ENCODE measurements around the gene CERS4.

The CERS4 gene

GRCh38 chr19:8208922-8209461, at the start of gene CERS4:
Gene CERS4, plus strand, starts transcription at chr19:8209370. Its CDS starts 41,707 bp downstream, at chr19:8251077.
- Histone ChIP-seq H3K9ac (ENCODE audit: low read length) (peak within 1 kb of the TSS; percentile 70), H2AFZ (ENCODE audit: low read length) (no peak within 1 kb of the TSS), H3F3A (ENCODE audit: insufficient read depth, low read length) (no peaks in the 10 kb centered on the region), H3K27me3 (ENCODE audit: insufficient read depth, low read length) (peaks cover 3% of the 10 kb centered on the region; the same call in 1 of the 2 replicates), H3K27ac (ENCODE audit: low read depth, low read length, poor library complexity, severe bottlenecking) (peak within 1 kb of the TSS; percentile 80), H3K9me3 (ENCODE audit: low read length) (no peaks in the 10 kb centered on the region), H3K36me3 (ENCODE audit: insufficient read depth, low read length) (no peaks in the 10 kb centered on the region), H3K79me2 (ENCODE audit: insufficient read depth, low read length) (0 out of 2 replicates have a peak, but pooled peaks cover 3% of the 10 kb centered on the region), H3K9me2 (ENCODE audit: low read depth, low read length) (no peaks in the 10 kb centered on the region), H4K20me1 (ENCODE audit: insufficient read depth, low read length) (no peaks in the 10 kb centered on the region), H3K4me1 (ENCODE audit: insufficient read depth, low read length, severe bottlenecking) (peaks cover 32% of the 10 kb centered on the region), H3K4me3 (ENCODE audit: low read depth, low read length, poor library complexity, severe bottlenecking) (peak within 1 kb of the TSS; percentile 70), H3K4me2 (ENCODE audit: low read length) (peak within 1 kb of the TSS; percentile 71)
- no peak for TF ChIP-seq EZH2 (IDR thresholded peaks at IDR 0.05; ENCODE audit: borderline replicate concordance, low read length)
- TF ChIP-seq CTCF (IDR thresholded peaks at IDR 0.05; ENCODE audit: low read length) = no peak

- Histone ChIP-seq H2AFZ (ENCODE audit: low read length) (no peak overlapping the region), H3F3A (ENCODE audit: insufficient read depth, low read length) (no peaks in the 10 kb centered on the region), H3K4me3 (ENCODE audit: low read depth, low read length, poor library complexity, severe bottlenecking) (no peak overlapping the region), H3K4me1 (ENCODE audit: insufficient read depth, low read length, severe bottlenecking) (peaks cover 8% of the 10 kb centered on the region), H3K27ac (ENCODE audit: low read depth, low read length, poor library complexity, severe bottlenecking) (peak overlapping the region; percentile 60), H3K36me3 (ENCODE audit: insufficient read depth, low read length) (no peaks in the 10 kb centered on the region; the same call in 1 of the 2 replicates), H3K79me2 (ENCODE audit: insufficient read depth, low read length) (no peaks in the 10 kb centered on the region), H3K4me2 (ENCODE audit: low read length) (peak overlapping the region; percentile 14; the same call in 1 of the 2 replicates), H3K9ac (ENCODE audit: low read length) (no peak overlapping the region), H4K20me1 (ENCODE audit: insufficient read depth, low read length) (no peaks in the 10 kb centered on the region), H3K27me3 (ENCODE audit: insufficient read depth, low read length) (no peaks in the 10 kb centered on the region), H3K9me2 (ENCODE audit: low read depth, low read length) (no peaks in the 10 kb centered on the region), H3K9me3 (ENCODE audit: low read length) (no peaks in the 10 kb centered on the region)
- TF ChIP-seq EZH2 (IDR thresholded peaks at IDR 0.05; ENCODE audit: borderline replicate concordance, low read length) = no peak
Measured at GRCh38 chr19:8161135-8161646, 48.0 kb upstream of the CERS4 start.

GRCh38 chr19:8163759-8164158, 45.4 kb upstream of the CERS4 start:
- Histone ChIP-seq H3K79me2 (ENCODE audit: insufficient read depth, low read length) (no peaks in the 10 kb centered on the region), H3K4me2 (ENCODE audit: low read length) (no peak overlapping the region), H3K27me3 (ENCODE audit: insufficient read depth, low read length) (no peaks in the 10 kb centered on the region), H2AFZ (ENCODE audit: low read length) (no peak overlapping the region), H3K4me3 (ENCODE audit: low read depth, low read length, poor library complexity, severe bottlenecking) (no peak overlapping the region), H3K9me2 (ENCODE audit: low read depth, low read length) (no peaks in the 10 kb centered on the region), H3F3A (ENCODE audit: insufficient read depth, low read length) (no peaks in the 10 kb centered on the region), H3K9me3 (ENCODE audit: low read length) (no peaks in the 10 kb centered on the region), H3K4me1 (ENCODE audit: insufficient read depth, low read length, severe bottlenecking) (peaks cover 8% of the 10 kb centered on the region), H4K20me1 (ENCODE audit: insufficient read depth, low read length) (no peaks in the 10 kb centered on the region), H3K36me3 (ENCODE audit: insufficient read depth, low read length) (no peaks in the 10 kb centered on the region; the same call in 1 of the 2 replicates), H3K27ac (ENCODE audit: low read depth, low read length, poor library complexity, severe bottlenecking) (no peak overlapping the region), H3K9ac (ENCODE audit: low read length) (no peak overlapping the region)
- TF ChIP-seq EZH2 (IDR thresholded peaks at IDR 0.05; ENCODE audit: borderline replicate concordance, low read length) (no peak), CTCF (IDR thresholded peaks at IDR 0.05; ENCODE audit: low read length) (no peak)

GRCh38 chr19:8167985-8168384, 41.2 kb upstream of the CERS4 start:
- H3K79me2 ChIP-seq (ENCODE audit: insufficient read depth, low read length) = no peaks in the 10 kb centered on the region
- H3K4me1 ChIP-seq (ENCODE audit: insufficient read depth, low read length, severe bottlenecking) = no peaks in the 10 kb centered on the region
- no peaks in the 10 kb centered on the region for H3F3A ChIP-seq (ENCODE audit: insufficient read depth, low read length)
- H3K9me2 ChIP-seq (ENCODE audit: low read depth, low read length) = no peaks in the 10 kb centered on the region
- H2AFZ ChIP-seq (ENCODE audit: low read length) = no peak overlapping the region
- no peak overlapping the region for H3K4me2 ChIP-seq (ENCODE audit: low read length)
- H3K36me3 ChIP-seq (ENCODE audit: insufficient read depth, low read length) = no peaks in the 10 kb centered on the region
- no peak for TF ChIP-seq CTCF (IDR thresholded peaks at IDR 0.05; ENCODE audit: low read length)
- TF ChIP-seq EZH2 (IDR thresholded peaks at IDR 0.05; ENCODE audit: borderline replicate concordance, low read length) = no peak
- H4K20me1 ChIP-seq (ENCODE audit: insufficient read depth, low read length) = no peaks in the 10 kb centered on the region
- no peaks in the 10 kb centered on the region for H3K9me3 ChIP-seq (ENCODE audit: low read length)
- H3K4me3 ChIP-seq (ENCODE audit: low read depth, low read length, poor library complexity, severe bottlenecking) = no peak overlapping the region
- H3K9ac ChIP-seq (ENCODE audit: low read length) = no peak overlapping the region
- H3K27ac ChIP-seq (ENCODE audit: low read depth, low read length, poor library complexity, severe bottlenecking) = no peak overlapping the region
- H3K27me3 ChIP-seq (ENCODE audit: insufficient read depth, low read length) = no peaks in the 10 kb centered on the region
